Measurements from ENCODE around the gene RRN3.
"Not testable (repeated sequence)": the region's sequence is repeated elsewhere in the genome, so short reads cannot be mapped to it uniquely, and the experiment has no call there.

RRN3 gene

DNA sequence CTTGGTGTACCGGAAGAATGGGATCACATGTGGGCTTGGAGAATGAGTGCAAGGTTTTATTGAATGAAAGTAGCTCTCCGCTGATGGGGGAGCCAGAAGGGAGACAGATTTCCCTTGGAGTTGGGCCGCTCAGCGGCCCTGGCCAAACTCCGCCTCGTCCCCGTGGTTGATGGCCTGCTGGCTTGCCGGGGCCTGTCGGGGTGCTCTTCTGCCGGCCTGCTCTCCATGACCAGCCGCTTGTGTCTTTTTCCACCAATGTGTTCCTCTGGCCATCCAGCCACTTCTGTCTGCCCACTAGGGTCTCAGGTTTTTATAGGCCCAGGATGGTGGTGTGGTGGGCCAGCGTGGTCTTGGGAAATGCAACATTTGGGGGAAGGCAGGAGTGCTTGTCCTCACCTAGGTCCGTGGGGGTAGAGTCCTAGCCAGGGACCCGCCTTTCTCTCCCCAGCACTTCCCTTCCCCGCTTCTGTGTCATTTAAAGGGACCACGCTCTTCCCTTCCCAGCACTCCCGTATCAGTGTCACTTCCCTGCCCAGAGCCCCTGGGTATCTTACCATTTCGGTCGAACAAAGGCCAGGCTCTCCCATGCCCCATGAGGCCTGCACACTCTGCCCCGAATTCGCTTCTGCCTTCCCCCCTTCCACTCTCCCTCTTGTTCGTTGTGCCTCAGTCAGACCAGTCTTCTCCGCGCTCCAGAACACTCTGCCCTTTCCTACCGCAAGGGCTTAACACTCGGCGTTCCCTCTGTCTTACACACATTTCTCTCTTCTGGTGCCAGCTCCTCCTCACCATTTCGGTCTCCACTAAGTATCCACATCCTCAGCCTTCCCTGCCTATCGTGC is 66.3 kb downstream of the RRN3 start:
- not testable (repeated sequence) for DNase-seq (ENCODE audit: low spot score)

DNA sequence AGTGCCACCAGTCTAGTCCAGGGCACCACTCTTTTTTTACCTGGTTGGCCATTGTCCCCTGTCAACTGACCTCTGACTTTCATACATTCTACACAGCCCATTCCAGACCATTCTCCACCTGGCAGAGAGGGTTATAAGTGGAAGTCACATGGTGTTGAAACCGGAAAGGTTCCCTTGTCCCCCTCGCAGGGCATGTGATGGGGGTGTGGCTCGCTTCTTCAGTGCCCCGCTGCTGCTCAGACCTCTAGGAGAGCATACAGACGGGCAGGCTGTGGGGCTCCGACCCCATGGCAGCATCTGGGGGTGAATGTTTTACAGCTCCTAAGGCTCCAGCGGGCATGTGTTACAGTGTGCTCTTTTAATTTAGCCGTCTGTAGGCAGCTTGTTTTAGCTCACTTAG is 67.0 kb downstream of the RRN3 start:
- not testable (repeated sequence) for DNase-seq (ENCODE audit: low spot score)

DNA sequence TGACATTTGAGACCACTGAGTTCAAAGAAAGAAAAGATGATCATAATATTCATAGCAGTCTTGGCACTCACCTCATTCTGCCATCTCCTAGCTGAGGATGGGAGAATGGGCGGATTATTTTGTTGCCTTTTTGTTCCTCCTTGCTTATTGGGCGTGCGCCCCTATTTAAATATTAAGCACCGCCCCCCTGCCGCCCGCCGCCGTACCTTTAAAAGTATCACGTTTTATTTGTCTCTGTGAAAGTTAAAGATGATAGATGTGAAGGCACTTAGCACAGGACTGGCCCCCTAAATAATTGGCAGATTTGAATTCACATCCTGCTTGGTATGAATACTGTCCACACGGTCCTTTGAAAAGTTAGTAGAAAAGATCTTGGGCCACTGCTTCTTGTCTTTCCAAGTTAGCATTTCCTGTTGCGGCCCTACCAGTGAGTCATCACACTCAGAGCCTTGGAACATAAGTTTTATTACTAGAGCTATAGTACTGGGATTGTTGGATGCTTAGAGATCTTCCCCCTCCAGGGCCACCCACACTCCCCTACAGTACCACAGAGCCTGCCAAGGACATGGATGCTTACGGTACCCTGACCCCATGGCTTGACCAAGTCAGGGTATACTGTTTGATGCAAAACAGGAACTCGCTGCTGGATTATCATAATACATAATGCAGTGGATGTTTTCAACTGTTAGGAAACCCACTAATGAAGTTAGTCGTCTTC is 68.7 kb downstream of the RRN3 start:
- not testable (repeated sequence) for DNase-seq (ENCODE audit: low spot score)

DNA sequence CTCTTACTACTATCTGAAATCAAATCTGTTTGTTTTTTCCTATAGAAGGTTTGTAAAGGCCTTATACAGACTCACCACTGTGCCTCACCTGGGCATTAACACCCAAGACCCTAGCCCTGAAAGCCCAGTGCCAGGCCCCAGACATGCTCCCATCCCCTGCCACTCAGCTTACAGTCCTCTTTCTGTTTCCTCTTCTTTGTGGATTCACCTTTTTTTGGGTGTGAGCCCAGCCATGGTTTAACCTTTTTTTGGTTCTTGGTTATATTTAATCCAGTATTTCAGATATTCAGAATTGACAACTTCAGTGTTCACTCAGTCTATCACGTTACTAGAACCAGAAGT is 69.2 kb downstream of the RRN3 start:
- DNase-seq (ENCODE audit: low spot score): not testable (repeated sequence)

DNA sequence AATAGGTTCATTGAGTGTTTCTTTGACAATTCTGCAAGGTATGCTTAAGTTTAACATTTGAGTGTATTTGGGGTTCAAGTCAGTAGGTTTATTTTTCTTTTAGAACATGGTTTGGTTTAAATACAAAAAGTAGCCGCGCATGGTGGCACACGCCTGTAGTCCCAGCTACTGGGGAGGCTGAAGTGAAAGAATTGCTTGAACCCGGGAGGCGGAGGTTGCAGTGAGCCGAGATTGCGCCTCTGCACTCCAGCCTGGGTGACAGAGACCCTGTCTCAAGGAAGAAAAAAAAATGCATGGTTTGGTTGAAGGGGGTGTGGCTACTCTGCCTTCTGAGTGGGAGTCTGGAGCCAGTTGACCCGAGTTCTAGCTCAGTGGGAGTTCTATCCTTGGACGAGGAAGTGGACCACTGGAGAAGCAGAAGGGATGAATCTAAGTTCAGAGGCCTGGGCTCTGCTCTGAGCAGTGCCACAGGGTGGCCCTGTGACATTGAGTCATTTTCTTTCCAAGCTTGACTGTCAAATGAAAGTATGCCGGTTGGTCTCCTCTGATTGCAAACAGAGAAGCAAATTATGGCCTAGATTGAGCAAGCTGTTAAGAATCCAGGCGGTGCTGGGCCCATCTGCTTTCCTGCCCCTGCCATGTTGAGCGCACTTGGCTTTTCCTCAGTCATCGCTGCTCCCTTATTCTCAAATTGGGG is 70.5 kb downstream of the RRN3 start:
- DNase-seq (ENCODE audit: low spot score): not testable (repeated sequence)

DNA sequence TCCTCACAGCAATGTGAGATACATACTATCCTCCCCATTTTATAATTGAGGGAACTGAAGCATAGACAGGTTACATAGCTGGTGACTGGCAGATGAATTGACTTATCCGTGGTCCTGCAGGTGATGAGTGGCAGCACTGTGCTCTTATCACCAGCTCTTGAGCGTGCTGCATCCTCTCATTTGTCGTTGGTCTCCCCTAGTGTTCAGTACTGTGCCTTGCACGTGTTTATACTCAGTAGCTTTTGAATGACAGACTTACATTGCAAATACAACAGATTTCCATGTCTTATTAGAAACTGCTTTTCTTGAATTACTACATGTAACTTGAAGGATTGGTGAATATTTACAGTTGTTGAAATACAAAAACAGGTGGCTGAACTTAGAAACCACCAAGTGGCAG is 71.9 kb downstream of the RRN3 start:
- DNase-seq (ENCODE audit: low spot score): peak; percentile 15

DNA sequence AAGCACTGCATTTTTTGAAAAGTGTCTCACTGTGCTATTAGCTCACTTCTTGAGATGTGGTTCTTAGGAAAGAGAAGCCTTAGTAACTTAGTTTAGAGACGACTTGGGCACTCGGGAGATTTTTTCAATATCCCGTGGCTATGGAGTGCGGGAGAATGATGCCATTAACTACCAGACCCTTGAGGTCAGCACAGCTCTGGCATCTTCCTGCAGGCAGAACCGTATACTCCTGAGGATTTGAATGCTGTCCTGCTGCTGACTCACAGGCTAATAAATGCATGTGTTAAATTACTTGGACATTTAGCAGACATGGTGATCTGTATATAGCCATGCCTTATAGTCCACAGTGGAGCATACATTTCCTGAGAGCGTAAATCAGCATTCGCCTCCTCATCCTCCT is 72.6 kb downstream of the RRN3 start:
- not testable (repeated sequence) for DNase-seq (ENCODE audit: low spot score)

DNA sequence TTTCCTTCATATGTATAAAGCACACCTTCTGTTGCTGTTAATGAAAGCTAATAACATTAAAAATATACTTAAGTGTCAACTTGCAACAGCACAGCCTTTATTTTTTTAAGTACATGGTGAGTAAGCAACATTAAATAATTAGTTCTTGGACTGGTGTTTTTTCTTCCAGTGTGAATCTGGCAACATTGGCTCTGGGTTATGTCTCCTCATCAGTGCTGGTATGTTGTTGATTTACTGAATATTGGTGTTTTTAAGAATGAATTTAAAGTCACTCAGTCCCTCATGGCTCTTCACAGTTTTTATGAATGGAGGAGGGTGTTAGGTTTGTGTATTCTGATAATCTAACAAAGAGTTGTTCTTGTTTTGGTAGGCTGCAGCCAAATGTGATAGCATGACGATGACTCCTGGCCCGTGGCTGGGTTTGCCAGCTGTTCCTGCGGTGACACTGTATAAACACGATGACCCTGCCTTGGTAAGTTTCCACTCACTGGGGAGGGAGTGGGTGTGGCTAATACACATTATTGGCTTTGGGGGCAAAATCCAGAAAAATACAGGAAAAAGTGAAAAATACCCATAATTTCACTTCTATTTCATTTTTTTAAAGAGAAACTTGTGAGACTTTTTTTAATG is 77.0 kb downstream of the RRN3 start:
- not testable (repeated sequence) for DNase-seq (ENCODE audit: low spot score)

DNA sequence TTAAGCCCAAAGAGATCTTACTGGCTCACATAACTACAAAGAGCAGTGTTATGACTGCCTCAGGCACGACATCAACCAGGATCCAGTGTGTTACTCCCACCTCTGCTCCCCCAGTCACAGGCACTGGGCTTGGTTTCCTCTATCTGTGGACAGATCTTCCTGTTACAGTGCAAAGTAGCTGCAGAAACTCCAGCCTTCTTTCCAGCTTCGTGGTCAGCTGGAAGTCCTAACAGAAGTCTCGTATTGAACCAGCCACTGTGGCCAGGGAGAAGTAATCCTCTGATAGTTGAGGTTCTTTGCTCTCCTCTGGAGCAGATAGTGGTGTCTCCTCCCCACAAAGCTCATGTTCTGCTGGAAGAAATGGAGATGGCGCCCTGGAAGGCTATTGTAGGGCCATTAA is 77.7 kb downstream of the RRN3 start:
- not testable (repeated sequence) for DNase-seq (ENCODE audit: low spot score)

DNA sequence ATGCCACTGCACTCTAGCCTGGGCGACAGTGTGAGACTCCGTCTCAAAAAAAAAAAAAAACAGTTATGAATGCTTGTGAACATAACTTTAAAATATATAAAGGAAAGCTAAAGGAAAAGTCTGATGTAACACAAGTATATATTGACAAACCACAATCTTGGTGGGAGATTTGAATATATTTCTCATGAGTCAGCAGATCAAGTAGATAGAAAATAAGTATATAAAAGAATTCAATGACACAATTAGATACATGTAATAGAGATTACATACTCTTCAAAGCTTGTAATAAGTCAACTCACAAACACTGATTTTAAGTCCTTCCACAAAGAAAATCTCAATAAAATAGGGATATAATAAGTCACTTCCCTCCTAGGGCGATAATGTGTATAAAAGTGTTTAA is 78.4 kb downstream of the RRN3 start:
- DNase-seq (ENCODE audit: low spot score): not testable (repeated sequence)

DNA sequence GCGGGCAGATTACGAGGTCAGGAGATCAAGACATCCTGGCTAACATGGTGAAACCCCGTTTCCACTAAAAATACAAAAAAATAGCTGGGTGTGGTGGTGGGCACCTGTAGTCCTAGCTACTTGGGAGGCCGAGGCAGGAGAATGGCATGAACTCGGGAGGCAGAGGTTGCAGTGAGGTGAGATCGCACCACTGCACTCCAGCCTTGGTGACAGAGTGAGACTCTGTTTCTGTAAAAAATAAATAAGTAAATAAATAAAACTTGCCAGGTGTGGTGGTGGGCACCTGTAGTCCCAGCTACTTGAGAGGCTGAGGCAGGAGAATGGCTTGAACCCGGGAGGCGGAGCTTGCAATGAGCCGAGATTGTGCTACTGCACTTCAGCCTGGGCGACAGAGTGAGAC is 81.1 kb downstream of the RRN3 start:
- not testable (repeated sequence) for DNase-seq (ENCODE audit: low spot score)

All from LoVo (cell line).